Central memory CD4-positive, alpha-beta T cell (primary cell): ENCODE data around the gene ANKRD49.
A peak's percentile ranks its signal among the peaks of the same experiment; 100 is the strongest.
"Not testable (repeated sequence)": the region's sequence is repeated elsewhere in the genome, so short reads cannot be mapped to it uniquely, and the experiment has no call there.

Experiments
- DNase-seq: peaks from one replicate; pipeline ENCODE4 v3.0.0; 2022
- total RNA-seq, 3 experiments: gene quantifications; one replicate each; lab custom pipeline; 2026; lab: John Stamatoyannopoulos, UW

The ANKRD49 gene, protein sequence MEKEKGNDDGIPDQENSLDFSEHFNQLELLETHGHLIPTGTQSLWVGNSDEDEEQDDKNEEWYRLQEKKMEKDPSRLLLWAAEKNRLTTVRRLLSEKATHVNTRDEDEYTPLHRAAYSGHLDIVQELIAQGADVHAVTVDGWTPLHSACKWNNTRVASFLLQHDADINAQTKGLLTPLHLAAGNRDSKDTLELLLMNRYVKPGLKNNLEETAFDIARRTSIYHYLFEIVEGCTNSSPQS
- 30.1 to 72.2 (median 41.5) reads per million in 3 experiments for total RNA-seq

DNA sequence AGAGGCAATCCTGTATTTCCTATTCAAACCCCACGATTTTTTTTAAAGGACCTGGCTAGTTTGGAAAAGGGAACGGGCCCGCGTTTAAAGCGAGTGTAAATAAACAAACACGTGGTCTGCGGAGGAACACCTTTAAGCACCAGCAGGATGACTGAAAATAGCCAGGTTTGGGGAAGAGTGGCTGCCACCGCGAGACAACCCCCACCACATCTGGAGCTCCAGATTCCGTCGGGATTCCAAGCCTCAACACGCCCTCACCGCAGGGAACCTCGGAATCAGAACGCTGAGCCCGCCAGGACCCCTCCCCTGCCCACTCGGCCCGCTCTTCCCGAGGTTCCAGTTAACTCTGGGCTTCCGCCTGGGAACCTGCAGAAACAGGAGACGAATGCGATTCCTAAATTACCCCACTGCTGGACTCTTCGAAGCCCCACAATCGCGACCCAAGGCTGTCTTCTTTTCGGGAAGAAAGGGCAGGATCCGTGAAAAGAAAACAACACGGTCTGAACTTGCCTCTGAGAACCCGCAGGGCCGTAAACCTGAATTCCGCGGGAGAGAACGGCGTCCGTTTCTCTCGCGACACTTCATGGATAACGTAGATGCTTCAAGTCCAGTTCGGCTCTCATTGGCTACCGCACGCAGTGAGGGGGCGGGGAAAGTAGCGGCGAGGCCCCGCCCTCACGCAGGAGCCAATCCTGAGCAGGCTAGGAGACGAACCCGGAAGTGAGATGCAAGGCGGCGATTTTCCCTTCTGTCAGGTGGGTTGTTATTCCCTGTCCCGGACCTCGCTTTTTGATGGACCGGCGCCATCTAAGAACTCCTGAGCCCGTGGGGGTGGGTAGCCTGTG, at the start of gene ANKRD49, which contains the start of gene MRE11:
Gene ANKRD49 (plus strand): TSS at position 704 of the 845 bp plus-strand sequence. CDS start 2,710 bp downstream, outside the sequence.
Gene MRE11 (minus strand): TSS at position 564 of the 845 bp plus-strand sequence. CDS start 1,043 bp downstream, outside the sequence.
- DNase-seq, result peak; percentile 97

- DNase-seq, result no peak
Observed at GRCh38 chr11:94445641-94446040, 48.1 kb upstream of the ANKRD49 start.

DNA sequence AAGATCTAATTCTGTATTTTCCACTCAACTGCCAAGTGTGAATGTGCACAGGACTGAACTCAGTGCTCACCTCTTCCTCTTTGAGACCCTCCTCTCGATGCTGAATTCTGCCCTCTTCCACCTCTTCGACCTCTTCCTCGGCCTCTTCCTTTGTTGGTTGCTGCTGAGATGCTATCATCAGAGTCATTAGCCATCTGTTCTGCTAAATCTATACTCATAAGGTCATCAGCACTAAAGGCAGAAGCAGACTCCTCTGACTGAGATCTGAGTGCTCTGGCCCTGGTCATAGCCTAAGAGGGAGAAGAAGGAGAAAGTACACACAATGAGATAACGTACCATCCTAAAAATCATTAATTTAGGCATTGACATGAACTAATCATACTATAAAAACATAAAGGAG, 46.6 kb upstream of the ANKRD49 start:
- no peak for DNase-seq

DNA sequence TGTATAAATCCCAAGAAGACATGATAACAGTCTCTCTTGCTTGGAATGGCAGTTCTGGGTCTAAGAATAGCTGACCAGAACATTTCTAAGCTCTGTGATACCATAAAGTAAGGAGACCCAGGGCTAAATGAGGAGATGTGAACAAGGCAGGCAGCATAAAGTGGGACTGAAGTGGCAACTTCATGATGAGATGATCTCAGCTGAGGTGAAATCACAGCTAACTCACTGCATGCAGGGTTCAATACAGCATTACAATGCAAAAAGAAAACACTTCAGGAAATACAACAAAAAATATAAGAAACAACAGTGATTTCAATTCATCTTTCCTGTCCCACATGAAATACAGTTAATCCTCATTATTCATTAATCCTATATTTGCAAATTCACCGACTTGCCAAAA, 44.8 kb upstream of the ANKRD49 start:
- no peak for DNase-seq

- no peak for DNase-seq
Observed at GRCh38 chr11:94449437-94449836, 44.3 kb upstream of the ANKRD49 start.

- DNase-seq, result no peak
Observed at GRCh38 chr11:94450048-94450447, 43.7 kb upstream of the ANKRD49 start.

DNA sequence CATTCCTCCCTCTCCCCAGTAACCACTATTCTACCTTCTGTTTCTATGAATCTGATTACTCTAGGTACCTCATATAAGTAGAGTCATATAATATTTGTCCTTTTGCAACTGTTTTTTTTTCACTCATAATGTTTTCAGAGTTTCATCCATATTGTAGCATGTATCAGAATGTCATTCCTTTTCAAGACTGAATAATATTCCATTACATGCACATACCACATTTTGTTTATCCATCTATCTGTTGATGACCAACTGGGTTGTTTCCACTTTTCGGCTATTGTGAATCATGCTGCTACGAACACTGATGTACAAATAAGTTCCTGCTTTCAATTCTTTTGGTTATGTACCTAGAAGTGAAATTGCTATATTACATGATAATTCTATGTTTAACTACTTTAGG, 40.8 kb upstream of the ANKRD49 start:
- DNase-seq, result no peak

GRCh38 chr11:94454301-94454700, 39.5 kb upstream of the ANKRD49 start:
- no peak for DNase-seq

DNA sequence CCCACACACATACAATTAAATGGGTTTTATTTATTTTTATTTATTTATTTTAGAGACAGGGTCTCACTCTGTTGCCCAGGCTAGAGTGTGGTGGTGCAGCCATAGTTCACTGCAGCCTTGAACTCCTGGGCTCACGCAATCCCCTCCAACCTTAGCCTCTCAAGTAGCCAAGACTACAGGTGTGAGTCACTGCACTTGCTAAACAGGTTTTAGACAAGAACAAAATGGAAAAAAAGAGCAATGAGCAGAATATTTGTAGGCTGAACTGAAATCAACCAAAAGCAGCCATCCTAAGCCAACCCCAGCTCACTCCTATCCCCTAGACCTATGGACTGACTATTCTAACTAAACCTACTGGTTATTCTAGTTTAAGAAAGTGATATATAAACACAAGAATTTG, 37.9 kb upstream of the ANKRD49 start:
- DNase-seq, result no peak

GRCh38 chr11:94457118-94458029, 36.4 kb upstream of the ANKRD49 start:
- DNase-seq, result no peak

DNA sequence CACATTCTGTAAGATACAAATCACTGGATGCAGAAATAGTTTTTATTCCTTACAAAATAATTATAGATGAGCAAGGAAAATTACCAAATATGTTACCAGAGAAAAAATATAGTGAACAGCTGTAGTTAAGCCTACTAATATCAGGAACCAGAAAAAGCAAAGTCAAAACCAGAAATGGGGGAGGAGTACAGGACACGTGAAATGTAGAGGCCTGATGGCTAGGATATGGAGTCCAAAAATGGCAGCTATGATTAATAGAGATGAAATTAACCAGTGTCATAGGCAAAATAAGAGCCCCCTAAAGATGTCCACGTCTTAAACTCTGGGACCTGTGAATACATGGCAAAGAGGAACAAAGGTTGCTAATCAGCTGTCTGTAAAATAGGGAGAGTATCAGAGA, 34.2 kb upstream of the ANKRD49 start:
- no peak for DNase-seq

GRCh38 chr11:94469416-94469815, 24.4 kb upstream of the ANKRD49 start:
- DNase-seq, result no peak

DNA sequence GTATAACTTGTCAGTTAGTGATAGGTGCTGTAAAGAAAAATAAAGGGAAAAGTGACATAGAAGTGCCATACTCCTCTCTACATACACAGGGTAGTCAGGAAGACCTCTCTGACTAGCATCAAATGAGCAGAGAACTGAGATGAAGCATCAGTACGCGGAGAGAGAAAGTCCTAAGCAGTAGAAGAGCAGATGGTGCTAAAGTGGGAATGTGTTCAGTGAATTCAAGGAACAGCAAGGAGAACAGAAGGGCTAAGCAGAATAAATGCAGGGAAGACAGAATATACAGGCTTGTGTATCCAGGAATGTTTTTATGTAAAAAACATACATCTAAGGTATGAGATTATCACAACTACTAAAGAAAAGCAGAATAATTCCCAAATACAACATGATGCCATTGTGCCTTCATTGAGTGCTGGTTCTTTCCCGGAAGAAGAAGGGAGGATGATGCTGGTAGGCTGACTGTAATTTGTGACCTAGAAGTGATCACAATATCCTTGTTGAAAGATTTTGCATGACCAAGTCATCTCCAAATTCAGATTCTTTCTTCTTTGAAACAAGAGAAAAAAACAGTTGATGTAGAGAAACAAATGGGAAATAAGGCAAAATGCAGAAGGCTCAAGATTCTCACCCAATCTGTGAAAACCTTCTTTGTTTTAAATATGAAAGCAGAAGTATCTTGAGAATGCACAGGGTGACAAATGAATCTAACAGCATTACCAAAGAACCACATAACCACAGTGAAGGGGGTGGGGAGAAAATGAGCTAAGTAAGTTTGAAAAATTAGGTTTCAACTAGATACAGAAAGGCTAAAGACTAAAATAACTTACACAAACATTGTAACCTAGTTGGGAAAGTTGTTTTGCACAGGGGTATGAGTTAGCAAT, 20.6 kb upstream of the ANKRD49 start:
- no peak for DNase-seq

DNA sequence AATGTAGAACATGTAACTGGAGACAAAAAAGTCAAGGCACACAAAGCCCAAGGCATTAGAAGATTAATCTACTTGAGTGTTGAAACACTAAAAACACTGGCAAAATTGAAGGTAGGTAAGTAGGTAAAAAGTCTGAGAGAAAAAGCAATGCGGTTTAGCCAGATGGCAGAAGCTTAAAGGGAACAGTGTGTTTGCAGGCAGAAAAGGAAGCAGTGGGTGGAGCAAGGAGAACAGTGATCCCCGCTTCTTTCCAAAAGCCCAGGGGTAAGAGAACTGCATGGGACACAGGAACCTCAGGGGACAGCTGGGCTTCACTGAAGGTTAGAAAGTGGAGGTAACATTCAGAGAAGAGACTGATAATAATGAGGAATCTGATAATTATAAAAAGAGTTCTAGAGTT, 16.2 kb upstream of the ANKRD49 start:
- no peak for DNase-seq

GRCh38 chr11:94481342-94481741, 12.4 kb upstream of the ANKRD49 start:
- no peak for DNase-seq

DNA sequence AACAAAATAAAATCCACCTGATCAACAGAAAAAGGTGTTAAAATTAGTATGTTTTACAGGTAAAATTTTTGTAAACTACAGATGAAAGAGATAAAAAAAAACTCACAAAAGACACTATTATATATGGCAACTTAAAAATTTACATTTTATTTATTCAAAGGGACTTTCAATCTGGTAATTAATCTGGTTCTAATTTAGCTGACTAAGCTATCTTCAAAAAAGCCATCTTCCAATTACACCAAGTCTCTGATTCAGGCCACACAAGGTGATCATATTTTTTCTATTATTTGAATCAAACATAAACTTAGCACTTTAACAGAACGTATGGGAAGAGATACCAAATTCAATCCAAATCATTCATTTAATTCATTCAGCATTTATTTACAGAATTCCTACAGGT, 7.7 kb upstream of the ANKRD49 start:
- no peak for DNase-seq

DNA sequence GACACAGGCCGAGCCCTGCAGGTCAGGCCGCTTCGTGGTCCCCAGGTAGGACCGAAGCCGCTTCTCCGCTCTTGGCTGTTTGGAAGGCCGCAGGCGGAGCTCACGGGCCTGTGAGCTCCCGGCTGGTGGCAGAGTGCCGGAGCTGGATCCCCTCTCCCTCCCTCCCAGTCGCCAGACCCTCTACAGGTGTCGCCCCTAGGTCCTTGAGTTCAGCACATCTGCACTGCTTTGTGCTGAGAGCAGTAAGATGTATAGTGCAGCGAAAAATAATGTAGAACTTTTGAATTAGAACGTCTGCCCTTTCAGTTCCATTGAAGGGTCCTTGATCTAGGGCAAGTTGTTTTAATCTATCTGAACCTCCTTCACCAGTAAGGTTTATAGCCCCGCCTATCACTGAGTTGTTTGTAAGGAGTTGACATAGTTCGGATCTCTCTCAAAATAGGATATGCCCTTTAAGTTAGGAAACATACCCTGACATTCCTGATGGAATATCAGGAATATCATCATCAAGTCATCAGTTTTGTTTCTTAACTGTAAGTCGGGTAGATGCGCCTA, 419 bp downstream of the ANKRD49 start:
- DNase-seq, result no peak

DNA sequence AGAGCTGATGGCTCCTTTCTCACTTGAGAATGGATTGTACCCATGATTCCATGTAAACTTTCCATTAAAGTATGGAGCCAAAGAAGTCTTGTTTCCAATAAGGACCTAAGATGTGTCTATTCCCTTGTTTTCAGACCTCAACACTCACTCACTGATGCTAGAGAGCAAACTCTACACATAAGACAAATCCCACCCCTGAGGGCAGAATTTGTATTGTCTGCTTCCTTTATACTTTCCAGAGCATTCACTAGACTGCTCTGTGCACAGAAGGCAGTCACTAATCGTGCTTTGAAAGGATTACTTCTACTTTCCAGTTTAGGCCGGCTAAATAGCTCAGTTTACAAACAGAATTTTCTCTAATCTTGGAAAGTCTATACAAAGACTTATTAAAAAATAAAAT, 6.4 kb downstream of the ANKRD49 start:
- no peak for DNase-seq

- no peak for DNase-seq
Observed at GRCh38 chr11:94501522-94501921, 7.7 kb downstream of the ANKRD49 start.

DNA sequence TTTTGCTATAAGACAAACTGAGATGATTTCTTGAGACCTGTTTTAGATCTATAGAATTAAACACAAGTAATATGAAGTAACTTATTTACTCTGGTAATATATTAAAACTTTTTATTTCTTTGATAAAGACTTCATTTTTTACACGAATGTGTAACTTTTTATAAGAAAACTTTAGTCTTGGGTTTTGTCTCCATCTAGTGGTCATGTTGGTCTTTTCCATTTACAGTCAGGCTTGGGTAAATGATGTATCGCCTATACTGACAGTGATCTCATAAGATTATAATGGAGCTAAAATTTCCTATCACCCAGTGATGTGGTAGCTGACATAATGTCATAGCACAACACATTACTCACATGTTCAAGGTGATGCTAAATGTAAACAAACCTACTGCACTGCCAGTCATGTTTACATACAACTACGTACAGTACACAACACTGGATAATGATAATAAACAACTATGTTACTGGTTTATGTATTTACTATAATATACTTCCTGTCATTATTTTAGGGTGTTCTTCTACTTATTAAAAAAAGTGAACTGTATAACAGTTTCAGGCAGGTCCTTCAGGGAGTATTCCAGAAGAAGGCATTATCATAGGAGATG, 11.0 kb downstream of the ANKRD49 start:
- peak; percentile 42 for DNase-seq

DNA sequence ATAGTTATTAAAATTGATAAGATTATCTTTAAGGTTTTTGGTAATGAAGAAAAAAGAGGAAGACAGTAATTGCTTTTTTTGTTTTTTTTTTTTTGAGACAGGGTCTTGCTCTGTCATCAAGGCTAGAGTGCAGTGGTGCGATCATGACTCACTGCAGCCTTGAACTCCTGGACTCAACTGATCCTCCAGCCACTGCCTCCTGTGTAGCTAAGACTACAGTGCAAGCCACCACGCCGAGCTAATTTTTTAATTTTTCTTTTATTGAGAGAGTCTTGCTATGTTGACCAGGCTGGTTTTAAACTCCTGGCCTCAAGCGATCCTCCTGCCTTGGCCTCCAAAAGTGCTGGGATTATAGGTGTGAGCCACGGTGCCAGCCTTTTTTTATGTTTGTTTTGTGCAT, 12.7 kb downstream of the ANKRD49 start:
- DNase-seq, result not testable (repeated sequence)
